HG03469 (cell line): Measurements from ENCODE around the gene PLCL2.

Experiments used
- ATAC-seq: cut with Tn5 transposase; IDR thresholded peaks from one replicate; pipeline ENCODE4 v1.9.1; 2021; ENCODE audit warnings: mild to moderate bottlenecking, moderate library complexity, moderate number of reproducible peaks; ENCODE audit not compliant: unreplicated experiment

The PLCL2 gene

DNA sequence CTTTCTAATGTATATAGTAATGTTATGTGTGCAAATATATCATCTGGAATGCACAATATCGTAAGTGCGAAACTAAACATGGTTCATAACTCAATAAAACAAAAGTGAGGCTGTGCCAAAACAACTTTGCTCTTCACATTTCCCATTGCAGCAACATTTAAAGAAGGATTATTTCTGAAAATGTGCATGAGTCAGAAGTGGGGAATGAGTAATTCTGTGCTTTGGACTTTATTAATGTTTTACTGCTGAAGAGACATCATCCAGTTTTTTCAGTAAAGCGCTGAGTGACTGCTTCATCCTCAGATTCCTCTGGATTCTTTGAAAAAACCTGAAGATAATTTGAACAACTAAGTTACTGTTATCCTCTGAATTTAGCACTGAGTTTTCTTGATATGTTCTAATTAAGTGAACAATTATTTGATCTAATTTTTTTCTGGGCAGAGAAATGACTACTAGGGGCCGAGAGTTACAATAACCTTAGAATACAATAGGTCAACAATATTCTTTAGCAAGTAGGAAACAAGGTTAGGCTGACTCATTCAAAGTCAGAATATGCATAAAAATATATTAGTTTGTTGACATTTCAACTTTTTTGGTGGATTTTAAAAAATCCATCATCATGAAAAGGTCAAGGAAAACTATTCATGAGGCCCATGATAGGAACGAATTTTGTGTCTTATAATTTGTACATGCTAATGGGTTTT lies 20.0 kb upstream of the PLCL2 start:
- no peak for ATAC-seq

DNA sequence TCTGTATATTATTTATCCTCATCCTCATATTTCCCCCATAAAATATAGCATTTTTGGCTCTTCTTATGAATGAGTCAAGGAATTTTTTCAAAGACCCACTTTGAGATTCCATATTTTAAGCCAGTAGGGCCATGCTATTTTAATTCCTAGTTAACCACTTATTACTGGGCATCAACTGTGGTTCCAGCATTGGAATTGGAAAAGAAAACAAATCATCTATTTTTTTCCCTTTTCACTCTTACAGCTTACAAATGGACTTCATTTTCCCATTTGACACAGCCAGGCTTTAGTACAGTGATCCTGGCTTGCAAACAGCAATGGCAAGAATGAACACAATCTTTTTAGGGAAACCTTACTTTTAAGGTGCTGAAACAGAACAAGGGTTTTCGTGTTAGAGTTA lies 19.4 kb upstream of the PLCL2 start:
- ATAC-seq = no peak

DNA sequence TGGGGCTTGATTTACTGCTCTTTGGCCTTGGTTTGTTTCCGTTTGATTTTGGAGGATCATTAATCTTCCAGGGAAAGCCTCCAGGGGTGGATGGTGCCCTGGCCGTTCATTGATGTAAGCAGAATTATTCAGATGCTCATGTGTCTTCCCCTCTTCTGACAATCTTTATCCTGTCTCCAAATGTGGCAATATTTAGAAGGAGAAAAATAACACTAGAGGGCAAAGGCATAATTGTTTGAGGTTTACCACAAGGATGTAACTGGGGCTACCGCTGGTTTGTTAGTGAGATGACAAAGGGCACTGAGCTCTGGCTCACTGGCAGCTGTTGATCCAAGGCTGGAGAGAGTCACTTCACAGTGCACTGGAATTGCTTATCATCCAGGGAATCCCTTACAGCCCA lies 18.2 kb upstream of the PLCL2 start:
- ATAC-seq = no peak

DNA sequence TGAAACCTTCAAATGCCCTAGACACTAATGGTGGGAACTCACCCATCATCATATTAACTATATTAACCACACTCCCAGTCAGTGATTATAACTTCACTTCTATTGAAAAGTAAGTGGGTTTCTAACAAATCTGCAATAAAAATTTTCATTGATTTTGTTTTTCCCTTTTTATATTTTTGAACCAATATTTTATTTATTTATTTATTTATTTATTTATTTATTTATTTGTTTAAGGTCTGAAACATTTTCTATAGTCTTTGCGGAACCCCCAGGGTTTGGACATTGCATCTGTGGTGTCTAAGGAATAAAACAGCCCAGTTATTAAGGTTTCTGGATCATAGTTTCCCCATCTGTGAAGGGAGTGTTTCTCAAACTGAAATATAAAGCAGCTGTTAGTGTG lies 16.2 kb upstream of the PLCL2 start:
- ATAC-seq = no peak

DNA sequence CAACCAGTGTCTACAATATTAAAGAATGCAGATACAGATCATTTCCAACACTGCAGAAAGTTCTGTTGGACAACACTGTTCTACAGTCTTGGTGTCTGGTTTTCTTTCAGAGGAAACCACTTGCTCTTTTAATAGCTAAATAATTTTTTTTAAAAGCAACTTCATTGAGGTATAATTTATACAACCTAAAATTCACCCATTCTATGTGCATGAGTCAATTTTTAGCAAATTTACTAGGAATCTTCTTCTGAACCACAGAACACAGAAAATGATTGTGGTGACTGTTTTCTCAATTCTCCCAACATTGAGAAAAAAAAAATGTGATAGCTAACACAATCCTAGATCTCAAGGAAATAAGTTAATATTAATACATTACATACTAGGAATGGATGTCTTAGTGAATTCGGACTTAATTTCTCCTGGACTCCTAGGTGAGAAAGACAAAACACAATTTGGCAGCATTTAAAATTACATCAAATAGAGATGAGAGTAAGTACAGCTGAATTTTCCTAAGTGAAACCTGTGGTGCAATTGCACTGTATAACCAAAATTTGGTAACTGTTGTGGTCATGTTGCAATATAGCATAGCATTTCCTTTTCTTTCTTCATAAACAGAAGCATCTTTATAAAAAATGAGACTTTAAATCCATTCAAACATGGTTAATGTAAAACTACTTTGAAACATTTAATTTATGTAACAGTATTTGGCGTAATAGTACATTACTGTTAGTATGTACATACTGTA lies 15.3 kb upstream of the PLCL2 start:
- ATAC-seq = no peak

DNA sequence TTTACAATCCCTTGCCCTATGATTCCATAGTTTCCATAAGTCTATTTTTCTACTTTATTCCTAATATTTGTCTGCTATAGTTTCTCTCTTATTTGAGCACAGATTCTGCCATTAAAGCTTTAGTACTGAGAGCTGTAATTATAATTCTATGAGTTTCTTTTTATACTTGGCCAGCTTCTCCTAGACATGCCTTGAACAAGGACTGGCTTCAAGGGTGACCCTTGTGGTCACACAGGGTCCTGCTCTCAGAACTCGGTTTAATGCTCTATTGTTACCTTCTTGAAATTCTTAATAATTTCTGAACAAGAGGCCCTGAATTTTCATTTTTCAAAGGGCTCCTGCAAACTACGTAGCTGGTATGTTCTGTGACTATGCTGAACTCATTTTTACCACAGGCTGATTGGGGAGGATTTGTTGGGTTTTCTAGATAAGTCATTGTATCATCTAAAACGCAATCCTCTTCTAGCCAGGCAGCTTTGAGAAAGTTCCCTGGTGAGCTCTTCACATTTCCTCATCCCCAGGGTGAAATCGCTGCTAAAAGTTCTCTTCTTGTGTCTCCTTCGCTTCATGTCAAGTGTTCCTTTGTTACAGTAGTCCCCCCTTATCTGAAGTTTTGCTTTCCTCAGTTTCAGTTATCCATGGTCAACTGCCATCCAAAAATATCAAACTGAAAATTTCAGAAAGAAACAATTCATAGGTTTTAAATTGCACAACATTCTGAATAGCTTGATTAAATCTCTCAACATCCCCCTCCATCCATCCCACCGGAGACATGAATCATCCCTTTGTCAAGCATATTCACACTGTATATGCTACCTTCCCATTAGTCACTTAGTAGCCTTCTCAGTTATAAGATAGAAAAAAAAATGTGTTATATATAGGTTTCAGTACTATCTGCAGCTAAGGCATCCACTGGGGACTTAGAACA lies 12.6 kb upstream of the PLCL2 start:
- no peak for ATAC-seq

DNA sequence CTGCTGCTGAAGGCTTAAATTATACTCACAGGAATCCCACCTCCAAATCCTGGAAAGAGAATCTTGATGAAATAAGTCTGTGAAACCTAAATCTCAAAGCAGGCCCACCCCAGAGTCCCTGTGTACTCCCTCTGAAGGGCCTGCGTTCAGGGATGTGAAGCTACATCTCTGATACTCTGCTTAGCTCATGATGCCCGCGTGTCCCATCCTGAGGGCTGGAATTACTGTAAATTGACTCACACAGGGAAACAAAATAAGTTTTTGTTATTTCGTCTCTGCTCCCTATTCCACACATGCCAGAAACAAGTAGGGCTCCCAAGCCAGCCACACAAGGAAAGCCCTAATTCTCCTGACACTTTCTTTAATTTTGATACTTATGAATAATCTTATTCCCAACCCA lies 10.9 kb upstream of the PLCL2 start:
- ATAC-seq = no peak

DNA sequence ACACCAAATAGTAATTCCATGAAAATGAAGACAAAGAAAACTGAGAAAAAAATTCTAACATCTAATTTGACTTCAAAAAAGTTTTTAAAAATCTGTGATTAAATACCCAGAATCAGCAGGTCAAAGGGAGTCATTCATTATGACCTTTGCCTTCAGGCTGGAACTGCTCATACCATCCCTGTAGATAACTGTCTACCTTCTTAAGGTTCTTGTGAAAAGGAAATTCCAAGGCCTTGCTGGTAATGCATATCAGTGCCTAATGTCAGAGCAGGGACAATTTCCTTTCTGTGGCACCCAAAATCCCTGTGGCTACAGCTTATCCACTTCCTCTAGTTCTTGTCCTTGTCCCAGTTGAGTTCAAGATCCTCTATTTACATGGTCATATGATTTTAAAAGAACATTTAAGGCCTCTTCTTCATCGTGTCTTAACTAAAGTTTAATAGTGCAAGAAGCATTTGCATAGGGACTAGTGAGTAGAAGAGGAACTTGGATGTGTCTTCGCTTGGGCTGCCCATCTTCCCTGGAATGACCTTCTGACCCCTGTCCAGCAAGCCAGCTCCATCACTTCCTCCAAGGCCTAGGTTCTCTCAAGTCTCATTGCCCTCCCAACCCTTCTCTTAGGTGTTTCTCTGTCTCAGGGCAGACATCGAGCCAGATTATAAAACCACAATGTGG lies 8.7 kb upstream of the PLCL2 start:
- ATAC-seq = no peak

DNA sequence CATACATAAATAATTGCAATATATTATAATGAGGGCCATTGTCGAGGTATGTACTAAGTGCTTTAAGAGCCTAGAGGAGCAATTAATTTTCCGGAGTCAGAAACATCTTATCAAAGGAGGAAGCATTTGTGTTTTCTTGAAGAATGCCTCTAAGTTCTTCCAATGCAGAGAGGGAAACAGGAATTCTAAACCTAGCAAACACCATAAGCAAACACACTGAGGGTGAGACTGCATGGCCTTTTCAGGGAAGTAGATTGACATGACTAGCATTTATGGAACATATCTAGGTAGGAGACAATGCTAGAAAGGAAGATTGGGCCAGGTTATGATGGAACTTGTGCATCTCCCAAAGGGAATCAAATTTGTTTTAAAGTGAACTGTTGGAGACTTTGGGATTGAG lies 7.2 kb upstream of the PLCL2 start:
- no peak for ATAC-seq

DNA sequence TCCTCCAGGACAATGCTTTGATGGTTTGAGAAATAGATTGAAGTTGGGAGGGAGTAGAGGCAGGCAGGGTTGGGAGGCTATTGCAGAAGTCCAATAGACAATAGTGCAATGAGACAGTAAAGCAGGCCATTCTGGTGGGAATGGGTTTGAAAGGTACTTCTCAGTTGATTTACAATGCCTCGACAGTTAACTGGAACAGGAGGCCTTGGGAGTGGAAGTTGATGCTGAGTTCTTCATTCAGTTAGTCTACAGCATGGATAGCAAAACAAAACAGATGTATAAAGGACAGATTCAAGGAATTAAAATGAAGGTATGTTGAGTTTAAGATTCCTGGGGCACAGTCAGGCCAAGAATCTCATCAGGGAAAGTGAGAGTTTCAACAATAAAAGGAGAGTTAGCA lies 6.8 kb upstream of the PLCL2 start:
- no peak for ATAC-seq

DNA sequence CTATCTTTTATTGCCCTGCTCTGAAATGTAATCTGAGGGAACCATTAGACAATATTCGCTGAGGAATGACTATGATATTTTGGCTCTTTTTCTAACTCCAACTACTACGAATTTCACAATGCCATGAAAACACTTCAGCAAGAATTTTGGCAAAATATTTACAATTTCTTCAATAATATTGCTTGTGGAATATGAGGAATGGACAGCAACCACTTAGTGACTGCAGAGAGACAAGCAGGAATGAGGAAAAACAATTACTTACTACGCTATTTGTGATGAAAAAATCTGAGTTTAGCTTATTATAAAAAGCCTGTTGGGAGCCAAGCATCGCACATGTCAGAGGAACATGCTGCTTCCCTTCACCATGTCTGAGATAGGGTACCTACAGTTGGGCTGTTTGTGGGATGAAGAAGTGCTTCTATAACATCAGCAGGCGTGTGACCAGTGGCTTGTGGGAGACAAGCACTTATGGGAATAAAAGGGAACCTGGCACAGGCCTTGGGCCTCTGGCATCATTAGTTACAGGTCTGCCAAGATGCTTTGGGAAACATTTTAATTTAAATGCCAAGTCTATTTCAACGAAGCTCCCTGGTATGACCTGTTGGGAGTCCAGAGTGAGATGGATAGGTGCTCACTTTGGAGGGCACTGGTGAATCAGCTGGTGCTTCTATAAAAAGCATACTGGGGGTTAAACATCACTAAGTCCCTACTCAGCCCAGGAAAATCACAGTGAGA lies 2.7 kb upstream of the PLCL2 start:
- ATAC-seq = no peak

DNA sequence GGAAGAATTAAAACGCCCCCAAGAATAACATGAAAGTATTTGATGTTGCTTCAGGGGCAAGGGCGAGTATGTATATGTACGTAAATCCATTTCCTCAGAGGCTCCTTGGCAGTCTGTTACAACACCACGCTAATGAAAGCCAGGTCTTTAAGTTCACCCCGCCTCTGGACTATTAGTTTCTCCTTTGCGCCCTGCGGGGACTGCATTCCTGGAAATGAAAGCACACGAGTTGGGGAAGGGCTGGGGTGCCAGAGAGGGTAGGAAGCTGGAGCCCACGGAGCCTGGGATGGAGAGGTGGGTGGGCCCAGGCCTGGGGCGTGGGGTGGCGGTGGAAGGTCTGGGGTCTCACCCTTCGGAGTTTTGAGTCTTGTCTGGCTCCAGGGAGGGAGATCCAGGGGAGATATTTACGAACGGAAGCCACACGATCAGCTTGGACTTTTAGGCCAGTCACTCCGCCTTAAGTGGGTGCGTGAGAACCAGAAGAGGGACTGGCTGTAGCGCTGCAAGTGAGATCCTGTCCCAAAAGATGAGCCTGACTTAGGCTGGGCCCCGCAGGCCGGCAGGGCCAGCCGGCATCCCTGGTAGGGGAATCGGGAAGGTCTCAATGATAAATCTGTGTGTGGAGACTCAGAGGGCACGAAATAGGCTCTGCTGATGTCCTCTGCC lies 1.6 kb upstream of the PLCL2 start:
- no peak for ATAC-seq

DNA sequence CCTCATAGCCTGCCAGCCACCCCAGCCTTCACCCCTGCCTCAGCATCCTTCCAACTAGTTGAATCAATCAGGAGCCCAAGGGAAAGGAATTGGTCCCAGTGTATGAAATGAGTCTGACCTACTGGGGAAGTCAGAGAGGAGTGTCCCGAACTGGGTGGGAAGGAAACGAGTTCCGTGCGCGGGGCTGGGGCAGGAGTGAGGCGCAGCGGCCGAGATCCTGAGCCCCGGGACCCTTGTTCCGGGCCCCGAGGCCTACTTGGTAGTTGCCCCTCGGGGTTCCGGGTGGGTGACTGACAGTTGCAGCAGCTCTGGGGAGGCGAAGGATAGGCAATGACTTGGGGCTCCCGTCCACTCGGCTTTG lies 1.1 kb upstream of the PLCL2 start:
- no peak for ATAC-seq

DNA sequence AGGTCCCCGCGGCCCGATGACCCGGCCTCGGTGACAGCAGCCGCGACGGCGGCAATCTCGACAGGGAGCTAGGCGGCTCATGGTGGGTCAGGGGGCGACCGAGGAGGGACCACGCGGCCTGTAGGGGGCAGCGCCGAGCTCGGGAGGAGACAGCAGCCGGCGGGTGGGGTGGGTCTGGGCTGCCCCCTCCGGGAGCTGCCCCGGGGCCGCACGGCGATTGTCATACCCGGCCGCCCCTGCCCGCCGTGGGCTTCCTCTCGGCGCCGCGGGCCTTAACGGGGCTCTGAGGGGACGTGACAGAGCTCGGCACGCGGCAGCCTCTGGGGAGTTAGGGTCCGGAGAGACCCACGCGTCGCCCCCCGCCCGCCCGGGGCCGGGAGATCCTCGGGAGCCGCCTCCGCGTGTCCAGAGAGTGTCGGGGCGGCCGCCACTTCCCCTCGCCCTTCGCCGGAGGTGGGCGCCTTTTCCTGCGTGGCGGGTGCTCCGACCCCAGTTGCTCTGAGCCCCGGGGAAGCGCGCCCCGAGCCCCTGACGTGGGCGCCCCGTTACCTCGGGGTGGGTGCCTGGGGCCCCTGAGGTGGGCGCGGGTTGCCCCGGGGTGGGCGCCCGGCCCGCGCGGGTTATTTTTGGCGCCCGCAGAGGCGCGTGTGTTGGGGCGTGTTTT lies 539 bp upstream of the PLCL2 start:
- ATAC-seq = peak; percentile 19

DNA sequence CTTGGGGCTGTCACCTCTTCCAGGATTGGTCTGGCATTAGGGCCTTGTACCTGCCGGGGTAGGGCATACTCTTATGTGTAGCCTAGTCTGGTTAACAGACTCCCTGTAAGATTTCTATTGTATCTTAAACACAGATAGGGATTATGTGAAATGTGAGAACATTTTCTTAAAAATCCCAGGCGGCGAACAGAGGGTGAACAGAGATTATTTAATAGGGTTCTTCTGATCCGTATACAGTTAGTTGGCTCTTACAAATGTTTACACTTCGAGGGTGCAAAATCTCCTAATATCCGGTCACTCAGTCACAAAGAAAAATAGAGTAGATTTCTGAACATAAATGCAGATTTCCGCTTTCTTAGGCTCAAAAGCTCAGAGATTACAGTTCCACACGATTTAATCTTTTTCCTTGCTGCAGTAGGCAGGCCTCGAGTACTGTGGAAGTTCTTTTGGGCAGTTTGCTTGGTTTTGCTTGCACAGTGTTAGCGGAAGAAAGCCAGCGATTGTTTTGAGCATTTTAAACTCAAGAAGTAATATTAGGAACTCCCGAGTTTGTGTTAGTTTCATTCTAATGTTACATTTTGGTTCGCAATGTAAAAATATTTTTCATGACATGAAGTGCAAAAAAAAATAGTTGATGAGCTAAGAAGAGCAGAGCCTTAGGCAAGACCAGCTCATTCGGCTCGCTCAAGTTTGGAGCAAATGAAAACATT lies 993 bp downstream of the PLCL2 start:
- ATAC-seq = no peak

DNA sequence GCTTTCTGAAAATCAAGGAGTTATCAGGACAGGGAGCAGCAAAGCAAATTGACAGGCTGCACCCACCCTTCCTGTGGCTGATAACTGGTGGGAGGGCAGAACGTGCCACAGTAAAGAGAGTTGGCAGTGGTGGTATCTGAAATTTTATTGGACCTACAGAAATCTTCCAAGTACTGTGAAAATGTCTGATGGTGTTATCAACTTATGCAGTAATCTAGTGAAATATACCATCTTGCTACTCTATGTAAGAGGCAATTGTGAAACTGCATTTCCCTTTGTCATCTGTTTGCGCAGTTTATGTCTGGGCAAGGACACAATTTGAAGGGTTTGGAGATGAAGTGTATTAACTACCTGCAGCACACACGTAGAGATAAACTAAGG lies 1.5 kb downstream of the PLCL2 start:
- no peak for ATAC-seq

DNA sequence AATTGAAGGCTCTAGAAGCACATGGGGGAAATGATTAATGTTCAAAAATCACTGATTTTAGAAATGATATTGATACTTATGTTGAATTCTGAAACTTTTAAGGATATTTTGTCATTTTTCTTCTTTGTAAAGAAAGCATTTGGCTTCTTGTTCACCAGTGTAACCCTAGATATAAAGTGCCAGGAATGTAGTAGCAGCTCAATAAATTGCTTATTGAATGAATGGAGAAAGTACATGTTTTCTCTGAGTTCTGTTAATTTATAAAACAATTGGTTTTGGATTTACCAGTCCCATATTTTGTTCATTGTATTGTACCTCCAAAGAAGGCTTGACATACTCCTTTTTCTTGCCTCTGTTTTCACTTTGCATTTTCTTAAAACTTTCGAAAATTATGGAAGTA lies 2.4 kb downstream of the PLCL2 start:
- ATAC-seq = no peak

DNA sequence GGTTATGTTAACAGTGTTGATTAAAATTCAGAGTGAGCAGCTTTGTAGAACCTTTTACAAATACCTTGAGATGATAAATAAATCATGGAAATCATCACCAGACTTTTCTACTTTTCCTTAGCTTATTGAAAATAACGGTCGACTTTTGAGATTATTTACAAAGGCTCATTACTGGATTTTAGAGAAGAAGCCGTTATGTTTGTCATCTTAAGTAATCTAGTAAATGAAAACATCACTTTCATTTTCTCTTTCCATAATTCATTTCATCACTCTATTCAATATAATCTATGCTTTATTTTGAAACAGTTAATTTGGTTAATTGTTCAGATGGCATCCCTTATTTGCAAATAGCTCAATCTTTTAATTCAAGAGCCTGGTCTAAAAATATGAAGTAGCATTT lies 3.6 kb downstream of the PLCL2 start:
- ATAC-seq = no peak
